Activated CD4-positive, alpha-beta T cell treated with anti-CD3 and anti-CD28 coated beads, Interleukin-10, Interleukin-2, amounts not matched to agents 100 ng/mL and 50 ng/mL, durations not matched to agents 16 hours and 8 hours (primary cell): ENCODE data around the gene MARK2.

Experiments
- DNase-seq: peaks from one replicate; pipeline ENCODE4 v3.0.0-alpha.2; 2020

Gene MARK2

DNA sequence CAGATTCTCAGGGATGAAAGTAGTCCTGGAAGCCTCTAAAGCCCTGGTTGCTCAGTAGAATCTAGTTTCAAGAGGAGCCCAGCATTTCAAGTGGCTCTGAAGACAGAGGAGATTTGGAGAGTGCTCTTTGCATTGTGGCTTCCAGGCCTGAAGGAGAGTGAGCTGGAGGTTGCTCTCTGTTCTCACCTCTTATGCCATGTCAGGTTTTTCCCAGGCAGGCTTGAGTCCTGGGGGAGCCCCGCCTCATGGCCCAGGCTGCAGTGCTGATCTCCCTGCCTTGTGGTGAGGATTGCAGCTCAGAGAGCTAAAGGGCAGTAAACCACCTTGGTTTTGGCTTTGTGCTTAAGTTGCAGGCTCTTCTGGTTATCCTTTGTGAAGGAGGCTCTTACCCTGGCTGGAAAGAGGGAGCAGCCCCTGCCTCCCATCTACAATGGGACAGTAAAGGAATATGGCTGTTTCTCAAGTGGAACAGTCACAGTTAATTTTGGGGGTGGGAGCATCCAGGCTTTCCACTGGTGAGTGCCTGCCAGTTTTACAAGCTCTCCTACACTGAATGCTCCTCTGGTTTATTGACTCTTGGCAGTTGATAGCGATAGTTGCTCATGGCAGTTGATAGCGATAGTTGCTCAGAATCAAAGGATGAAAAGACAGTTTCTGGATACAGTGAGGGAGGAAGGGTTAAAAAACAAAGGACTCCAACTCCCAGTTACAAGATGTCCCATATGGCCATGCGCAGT is 45.5 kb downstream of the MARK2 start:
- DNase-seq = no peak

DNA sequence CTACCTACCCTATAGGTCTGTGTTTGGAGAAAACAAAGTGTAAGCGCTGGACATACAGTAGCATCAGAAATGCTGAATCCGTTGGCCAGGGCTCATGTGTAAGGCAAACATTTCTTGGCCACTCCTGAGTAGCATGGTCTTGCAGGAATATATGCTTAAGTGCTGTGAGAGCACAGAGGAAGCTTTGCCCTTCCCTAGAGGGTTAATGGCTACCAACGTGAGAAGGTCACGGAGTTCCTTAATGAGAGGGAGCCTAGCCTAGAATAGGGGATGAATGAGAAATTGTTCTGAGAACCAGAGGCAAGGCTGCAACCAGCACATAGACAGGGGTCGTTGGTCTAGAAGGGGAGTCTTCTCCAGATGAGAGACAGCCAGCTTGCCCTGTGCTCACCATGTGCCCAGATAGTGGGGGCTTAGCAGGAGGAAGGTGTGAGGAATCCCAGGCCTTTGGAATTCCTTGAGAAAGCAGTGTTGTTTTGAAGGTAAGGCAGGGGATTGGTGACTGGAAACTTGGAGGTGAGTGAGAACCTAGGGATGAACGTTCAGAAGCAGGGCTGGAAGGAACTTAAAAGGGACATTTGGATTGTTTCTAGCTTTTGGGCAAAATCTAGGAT is 48.6 kb downstream of the MARK2 start:
- DNase-seq = no peak

DNA sequence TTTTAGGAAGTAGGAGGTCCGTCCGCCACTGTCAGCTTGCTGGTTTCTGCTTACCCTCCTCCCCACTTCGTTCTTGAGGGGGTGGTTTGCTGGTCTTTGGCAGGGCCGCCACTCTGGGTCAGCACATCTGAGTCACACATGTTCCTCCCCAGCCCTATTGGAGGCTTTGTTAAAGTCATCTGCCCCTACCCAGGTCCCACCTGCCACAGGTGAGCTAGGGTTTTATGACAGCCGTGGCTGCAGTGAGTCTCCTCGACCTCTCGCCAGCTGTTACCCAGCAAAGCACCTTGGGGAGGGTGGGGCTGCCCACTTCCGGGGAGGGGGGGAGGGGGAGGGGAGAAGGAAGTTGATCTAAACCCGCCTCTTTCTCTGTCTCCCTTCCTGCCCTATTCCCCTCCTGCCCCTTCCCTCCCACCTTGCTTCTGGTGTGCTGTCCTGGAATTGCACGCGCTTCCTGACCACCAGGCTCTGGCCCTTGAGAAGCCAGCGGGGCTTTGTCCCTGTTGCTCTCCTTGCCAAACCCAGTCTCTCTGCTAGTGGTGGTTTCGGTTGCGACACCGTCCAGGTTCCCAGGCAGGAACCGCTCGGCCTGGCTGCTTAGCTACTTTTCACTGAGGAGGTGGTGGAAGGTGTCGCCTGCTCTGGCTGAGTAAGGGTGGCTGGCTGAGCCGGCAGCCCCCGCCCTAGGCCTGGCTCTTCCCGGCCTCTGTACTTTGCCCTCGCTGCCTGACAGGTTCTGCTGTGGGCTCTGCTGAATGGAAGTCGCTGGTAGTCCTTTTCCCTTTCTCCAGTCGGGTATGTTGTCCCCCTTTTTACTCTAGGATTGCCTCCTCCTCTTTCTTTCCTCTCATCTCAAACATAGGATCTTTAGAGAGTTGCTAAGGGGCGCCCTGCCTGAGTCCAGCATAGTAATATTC is 49.5 kb downstream of the MARK2 start:
- DNase-seq = peak; percentile 77

DNA sequence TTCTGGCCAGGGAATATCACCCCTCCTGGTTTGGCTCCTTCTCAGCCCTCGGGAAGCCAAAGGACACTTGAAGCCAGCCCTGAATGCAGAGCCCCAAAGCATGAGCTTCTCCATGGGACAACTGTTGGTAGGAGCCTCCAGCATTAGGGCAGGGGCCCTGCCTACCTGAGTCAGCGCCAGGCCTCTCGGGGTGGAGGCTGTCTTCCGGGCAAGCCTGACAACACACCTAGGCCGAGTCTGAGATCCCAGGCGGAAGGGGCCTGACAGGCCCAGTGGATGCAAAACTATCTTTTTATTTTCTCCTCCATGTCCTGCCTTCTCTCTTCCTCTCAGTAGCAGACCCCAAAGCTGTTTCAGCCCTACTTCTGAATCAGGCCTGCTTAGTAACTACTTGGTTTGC is 50.4 kb downstream of the MARK2 start:
- no peak for DNase-seq

DNA sequence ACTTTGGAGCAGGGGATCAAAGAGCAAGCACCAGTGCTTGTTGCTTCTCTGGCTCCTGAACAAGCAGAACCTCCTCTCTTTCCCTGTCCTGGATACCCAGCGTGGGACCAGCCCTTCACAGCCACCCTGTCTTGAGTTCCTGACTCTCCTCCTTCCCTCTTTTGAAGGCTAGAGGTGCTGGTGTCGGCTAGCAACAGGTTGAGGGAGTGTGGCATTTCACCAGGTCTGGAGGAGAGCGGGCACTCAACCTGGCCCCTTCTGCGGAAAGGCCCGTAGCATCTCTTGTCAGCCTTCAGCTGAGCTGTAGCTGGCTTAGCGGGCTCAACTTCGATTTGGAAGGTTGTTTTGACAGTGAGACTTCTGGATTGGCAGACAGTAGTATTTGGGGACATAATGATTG is 51.5 kb downstream of the MARK2 start:
- DNase-seq = no peak

DNA sequence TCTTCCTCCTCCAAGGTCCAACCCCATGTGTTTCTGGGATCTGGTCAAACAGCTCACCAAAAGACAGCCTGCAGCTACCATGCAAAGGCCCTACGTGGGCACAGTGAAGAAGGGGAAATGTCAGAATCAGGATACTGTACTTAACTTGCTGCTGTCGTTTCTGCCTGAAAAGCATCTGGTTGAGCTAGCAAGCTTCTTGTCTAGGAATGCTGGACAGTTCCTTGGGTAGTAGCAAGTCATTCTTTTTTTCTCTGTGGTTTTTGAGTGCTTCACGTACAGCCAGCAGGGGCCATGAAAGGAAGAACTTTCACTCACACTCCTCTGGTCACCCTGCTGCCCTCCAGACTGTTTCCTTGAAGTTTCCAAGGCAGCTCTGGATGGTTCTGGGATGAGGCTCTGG is 53.3 kb downstream of the MARK2 start:
- no peak for DNase-seq

DNA sequence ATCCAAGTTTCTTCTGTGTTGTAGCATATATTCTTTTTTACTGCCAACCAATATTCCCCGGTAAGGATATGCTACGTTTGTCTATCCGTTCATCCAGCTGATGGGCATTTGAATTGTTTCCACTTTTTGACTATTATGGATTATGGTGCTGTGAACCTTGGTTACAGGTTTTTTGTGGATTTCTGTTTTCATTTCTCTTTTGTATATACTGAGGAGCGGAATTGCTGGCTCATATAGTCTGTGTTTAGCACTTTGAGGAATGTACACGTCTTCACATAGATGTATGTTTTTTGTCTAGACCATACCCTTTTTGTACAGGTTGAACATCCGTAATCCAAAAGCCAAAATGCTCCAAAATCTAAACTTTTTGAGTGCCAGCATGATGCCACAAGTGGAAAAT is 54.4 kb downstream of the MARK2 start:
- no peak for DNase-seq

DNA sequence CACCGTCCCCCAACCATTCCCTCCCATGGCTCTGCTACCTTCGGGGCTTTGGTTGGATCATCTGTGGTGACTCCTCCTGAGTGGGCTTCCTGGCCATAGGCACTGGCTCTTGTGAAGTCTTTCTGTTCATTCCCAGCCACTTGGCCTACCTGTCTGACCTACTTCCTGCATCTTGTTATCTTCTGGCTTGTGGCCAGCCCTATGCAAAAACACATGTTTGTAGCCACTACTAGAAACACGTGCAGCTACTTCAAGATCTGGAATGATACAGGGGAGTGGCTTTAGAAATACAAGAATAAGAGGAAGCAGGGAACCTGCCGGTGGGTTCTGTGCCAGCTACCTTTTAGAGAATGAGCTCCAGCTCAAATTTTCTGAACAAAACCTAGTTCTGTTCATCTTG is 57.2 kb downstream of the MARK2 start:
- DNase-seq = no peak

DNA sequence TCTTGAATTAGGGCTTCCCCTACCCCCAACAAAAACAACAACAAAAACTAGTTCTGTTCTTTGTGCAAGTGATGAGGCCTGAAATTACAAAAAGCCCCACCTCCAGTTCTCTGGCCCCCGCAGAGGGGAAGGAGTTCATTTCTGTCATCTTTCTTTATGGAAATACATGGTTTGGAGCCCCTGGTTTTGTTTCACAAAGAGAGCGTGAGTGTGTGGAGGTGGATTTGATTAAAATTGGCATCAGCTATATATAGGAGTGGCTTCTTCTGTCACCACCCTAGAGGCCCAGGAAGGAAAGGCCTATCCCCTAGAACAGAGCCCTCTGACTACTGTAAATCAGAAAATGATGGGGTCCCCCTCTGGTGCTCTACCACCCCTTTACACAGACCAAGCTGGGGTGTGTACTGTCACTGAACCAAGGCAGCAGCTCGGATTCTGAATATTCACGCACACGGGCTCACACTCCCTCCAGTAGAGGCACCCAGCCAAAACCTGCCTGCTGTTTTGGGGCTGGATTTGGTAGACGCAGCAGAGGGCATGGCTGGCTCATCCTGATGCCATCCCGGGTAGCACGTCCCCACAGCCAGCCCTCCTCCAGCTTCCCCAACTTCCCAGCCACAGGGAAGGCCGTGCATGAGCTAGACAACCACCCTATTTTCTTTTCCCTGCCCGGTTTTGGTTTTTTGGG is 58.7 kb downstream of the MARK2 start:
- DNase-seq = no peak

DNA sequence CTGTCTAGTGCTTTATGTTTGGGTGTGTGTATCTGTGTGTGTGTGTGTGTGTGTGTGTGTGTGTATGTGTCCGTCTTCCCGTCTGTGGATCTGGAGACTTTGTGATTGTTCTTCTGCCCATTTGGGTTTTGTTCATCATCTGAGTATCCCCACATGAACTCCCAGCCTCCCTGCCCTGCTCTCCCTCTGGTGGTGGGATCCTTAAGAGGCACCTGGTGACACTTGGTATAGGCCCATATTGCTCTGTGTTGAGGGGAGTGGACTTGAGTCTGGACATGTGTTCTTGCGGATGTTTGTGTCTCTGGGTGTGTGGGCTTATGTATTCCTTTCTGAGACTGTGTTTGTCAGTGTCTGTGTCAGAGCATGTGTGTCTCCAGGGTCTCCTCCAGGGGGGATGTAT is 62.8 kb downstream of the MARK2 start:
- DNase-seq = no peak

DNA sequence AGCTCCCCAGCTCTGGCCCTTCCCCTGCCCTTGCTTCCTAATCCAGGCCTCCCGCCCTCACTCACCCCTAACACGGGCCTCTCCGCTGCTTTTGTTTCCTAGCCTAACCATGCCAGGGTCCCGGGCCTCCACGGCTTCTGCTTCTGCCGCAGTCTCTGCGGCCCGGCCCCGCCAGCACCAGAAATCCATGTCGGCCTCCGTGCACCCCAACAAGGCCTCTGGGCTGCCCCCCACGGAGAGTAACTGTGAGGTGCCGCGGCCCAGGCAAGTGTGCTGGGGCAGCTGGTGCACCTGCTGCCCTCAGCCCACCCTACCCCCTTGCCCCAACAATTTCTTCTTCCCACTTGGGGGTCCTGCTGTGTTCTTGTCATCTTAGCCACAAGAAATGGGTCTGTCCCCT is 65.0 kb downstream of the MARK2 start:
- DNase-seq = no peak

DNA sequence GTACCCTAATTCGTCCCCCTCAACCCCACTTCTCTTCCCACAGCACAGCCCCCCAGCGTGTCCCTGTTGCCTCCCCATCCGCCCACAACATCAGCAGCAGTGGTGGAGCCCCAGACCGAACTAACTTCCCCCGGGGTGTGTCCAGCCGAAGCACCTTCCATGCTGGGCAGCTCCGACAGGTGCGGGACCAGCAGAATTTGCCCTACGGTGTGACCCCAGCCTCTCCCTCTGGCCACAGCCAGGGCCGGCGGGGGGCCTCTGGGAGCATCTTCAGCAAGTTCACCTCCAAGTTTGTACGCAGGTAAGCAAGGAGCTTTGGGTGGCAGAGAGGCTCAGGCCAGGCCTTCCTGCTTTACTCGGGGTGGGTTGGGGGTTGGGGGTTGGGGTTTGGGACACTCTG is 65.8 kb downstream of the MARK2 start:
- DNase-seq = no peak

DNA sequence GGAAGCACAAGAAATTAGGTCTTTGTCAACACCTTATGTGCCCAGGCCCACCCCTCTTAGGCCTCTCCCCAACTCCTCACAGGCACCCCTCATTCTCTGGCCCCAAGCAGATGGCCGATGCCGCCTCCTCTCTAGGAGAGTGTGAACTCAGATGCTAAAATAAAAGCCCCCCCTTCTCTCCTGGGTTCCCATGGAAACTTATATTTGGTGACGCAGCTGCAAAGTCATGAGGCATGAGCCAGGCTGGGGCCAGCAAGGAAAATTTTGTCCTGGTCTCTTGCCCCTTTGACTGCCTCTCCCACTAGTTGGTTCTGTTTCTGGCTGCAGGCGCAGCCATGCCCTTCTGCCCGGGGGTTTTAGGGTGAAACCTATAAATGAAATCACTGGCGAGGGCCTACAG is 66.3 kb downstream of the MARK2 start:
- no peak for DNase-seq

DNA sequence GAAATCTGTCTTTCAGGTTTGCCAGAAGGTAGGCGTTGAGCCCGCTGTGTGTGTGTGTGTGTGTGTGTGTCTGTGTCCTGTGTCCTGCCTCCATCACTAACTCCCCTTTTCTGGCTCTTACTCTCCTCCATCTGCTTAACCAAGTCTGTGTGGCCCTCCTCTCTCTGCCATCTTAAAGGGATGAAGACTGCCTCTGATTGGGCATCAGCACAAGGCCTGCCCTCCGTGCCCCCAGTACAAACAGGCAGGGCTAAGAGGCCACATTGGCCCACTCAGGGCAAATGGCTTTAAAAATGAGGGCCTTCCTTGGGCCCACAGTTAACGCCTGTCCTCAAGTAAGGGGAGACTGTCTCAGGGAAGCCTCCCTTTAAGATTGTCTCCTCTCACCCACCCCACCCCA is 67.2 kb downstream of the MARK2 start:
- DNase-seq = no peak

DNA sequence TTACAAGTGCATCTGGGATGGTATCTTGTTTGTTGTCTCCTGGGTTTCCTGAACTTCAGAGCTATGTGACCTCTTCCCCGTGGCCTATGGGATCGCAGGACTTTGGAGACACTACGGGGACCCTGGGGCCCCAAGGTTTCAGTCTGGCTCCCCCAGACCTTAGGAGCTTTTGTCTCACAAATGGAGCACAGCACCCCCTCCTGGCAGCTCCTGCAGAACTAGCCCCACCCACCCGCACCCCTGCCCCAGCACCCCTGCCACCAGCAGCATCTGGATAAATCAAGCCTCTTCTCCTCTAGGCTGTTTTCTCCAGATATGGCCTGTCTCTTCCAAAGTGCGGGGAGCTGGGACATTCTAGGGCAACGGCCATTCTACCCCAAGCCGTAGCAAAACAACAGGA is 67.7 kb downstream of the MARK2 start:
- peak; percentile 39 for DNase-seq

DNA sequence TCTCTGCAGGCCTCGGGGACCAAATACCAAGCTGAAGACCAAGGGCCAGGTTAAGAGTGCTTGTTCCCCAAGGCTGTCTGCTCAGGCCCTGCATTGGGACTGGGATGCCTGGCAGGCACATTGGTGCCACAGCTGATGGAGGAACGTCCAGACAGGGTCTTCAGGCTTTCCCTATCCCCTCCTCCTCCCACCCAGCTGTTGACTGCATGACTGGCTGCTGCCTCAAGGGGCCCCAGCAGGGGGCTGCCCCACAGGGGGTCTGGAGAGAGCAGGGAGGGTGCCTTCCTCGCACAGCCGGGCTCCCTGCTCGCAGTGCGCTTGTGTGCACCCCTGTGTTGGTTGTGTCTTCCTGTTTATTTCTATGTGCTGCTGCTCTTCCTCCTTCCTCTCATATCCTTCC is 68.2 kb downstream of the MARK2 start:
- no peak for DNase-seq

DNA sequence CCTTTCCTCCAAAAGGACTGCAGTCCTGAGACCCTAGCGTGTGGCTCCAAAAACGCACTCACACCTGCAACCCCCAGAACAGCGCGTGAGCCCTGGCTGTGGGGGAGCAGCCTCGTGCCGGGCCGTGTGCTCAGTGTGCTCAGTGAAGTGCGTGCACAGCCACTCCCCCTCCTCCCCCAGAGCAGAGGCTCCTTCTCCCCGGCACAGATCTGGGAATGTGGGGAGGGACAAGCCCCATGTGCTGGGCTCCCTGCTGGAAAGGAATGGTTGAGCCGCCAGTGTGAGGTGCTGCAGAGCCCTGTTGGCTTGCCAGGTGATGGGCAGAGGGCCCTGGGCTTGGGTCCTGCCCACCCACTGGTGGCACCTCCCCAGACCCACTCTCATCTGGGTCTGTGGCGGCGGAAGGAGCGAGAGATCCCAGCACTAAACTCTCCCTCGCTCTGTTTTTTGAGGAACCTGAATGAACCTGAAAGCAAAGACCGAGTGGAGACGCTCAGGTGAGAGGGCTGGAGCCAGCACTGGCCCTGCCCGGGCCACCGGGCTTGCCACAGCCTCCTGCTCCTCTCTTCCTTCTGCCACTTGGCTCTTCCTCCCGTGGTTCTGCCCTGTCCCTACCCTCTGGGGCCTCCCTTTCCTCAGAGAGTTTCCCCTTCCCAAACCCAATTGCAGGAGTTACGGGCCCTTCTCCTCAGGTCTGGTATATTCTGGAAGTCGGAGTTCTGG is 69.1 kb downstream of the MARK2 start:
- DNase-seq = no peak

DNA sequence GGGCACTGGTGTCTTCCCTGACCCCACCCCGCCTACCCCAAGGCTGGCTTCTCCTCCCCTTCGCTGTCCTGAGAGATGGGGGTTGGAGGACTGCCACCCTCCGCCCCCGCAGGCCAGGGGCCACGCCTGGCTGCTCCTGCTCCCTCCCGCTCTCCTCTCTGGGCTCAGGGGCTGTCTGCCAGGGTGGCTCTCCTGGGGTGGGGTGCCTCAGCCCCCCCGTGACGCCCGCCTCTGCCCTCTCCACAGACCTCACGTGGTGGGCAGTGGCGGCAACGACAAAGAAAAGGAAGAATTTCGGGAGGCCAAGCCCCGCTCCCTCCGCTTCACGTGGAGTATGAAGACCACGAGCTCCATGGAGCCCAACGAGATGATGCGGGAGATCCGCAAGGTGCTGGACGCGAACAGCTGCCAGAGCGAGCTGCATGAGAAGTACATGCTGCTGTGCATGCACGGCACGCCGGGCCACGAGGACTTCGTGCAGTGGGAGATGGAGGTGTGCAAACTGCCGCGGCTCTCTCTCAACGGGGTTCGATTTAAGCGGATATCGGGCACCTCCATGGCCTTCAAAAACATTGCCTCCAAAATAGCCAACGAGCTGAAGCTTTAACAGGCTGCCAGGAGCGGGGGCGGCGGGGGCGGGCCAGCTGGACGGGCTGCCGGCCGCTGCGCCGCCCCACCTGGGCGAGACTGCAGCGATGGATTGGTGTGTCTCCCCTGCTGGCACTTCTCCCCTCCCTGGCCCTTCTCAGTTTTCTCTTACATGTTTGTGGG is 69.9 kb downstream of the MARK2 start:
- no peak for DNase-seq

DNA sequence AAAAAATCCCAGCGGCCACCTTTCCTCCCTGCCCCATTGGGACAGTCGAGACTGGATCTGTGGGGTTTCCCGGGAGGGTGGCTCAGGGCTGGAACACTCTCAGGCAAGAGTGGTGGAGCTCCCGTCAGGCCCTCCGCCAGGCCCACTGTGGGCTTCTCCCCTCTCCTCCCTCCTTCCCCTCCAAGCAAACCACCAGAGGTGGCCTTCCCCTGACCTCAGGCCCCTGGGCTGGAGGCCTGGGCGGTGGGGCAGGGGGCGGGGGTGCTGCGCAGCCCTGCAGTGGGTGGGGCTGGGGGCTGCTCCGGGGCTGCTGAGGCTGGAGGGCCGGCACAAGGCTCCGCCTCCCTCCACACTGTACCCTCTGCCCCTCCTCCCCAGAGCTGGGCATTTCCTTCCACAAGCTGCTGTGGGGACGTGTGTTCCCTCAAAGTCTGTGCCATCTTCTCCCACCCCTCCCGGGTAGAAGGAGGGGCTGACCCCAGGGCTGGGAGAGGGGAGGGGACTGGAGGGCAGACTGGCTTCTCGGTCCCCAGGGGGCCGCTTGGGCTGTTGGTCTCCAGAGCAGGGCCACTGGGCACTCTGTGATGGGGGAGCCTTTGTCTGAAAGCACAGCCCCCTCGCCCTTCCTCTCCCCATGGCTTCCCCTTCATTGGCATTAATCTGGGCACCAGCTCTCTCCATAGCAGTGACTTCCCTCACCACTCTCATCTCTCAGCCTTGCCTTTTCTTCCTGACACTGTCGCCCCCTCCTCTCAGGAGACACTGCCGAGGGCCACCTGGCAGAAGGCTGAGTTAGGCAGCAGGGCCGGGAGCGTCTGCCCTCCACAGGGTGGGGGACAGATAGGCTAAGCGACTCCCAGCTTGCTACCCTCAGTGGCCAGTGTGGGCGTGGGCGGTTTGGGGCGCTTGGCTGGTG is 70.9 kb downstream of the MARK2 start:
- no peak for DNase-seq

DNA sequence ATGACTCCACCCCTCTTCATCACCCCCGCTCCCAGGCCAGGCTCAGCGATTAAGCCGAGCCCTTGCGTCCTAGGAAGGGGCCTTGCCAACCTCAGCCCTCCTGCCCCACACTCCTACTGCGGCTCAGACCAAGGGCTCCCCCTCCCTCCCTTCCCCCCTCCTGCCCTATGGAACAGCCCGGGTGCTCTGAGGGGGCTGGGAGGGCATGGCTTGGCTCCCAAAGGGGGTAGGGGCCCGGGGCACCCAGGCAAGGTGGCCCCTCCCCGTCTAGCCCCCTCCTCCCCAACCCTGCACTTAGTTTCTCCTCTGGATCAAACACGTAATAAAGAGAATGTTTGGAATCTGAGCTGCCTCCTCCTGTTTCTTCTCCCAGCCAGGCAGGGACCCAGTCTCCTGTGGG is 71.8 kb downstream of the MARK2 start:
- DNase-seq = no peak

DNA sequence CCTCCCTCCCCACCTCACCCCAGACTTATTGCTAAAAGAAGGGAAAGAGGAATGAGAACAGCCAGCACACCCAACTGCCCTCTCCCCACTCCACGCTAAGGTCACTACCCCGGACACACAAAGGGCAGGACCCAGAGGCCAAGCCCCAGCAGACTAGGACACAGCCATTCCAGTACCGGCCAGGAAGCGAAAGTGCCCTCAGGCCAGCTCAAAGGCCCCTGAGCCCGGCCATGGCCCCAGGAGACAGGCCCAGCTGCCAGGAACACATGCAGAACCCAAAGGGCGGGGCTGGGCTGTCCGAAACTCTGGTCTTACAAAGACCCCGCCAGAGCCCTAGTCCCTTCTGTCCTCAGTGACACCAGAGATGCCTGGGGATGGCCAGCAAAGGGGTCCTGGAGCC is 72.5 kb downstream of the MARK2 start:
- no peak for DNase-seq
